Suppressor macrophage treated with lipopolysaccharide for 1 hour (primary cell): Measurements from ENCODE around the gene PTPRB.
A peak's percentile ranks its signal among the peaks of the same experiment; 100 is the strongest.

Experiments
- DNase-seq, 3 donors: peaks; one replicate each; pipeline ENCODE4 v3.0.0-alpha.2; 2020 to 2022

PTPRB gene

DNA sequence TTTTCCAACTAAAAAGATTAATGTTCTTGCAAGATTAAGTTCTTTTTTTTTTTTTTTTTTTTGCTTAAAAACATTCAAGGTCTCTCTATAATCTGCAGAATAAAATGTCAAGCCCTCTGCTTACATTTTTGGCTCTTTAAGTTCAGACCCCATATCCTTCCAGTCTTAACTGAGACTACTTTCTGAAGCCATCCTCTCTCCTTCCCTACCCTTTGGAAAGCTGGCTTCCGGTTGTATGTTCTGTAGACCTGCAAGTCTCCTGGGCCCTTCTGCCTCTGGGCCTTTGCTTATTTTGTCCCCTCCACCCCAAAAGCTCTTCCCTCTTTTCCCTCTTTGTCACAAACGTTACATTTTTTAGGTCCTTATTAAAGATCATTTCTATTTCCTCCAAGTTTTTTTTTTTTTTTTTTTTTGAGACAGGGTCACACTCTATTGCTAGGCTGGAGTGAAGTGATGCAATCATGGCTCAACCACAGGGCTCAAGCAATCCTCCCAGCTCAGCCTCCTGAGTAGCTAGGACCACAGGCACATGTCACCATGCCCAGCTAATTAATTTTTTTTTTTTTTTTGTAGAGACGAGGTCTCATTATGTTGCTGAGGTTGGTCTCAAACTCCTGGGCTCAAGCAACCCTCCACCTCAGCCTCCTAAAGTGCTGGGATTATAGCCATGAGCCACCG, 46.5 kb downstream of the PTPRB start:
- no peak for DNase-seq

DNA sequence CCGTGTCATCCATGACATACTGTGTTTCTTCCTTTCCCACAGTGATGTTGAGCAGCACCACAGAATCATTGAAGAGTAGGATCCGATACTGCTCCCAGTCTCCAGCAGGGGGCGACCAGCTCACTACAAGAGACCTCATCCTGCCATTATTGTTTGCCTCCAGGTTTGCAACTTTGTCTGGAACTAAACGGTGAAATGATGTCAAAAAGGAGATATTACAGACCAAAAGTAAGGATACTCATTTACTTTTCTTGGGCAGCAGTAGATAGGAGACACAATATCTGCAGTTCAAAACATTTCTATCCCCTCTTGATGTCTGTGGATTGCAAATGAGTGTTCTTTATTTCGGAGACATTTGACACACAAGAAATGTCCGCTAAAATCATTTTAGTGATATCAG, 47.2 kb downstream of the PTPRB start:
- DNase-seq, result peak; percentile 53 to 84 (median 73)

DNA sequence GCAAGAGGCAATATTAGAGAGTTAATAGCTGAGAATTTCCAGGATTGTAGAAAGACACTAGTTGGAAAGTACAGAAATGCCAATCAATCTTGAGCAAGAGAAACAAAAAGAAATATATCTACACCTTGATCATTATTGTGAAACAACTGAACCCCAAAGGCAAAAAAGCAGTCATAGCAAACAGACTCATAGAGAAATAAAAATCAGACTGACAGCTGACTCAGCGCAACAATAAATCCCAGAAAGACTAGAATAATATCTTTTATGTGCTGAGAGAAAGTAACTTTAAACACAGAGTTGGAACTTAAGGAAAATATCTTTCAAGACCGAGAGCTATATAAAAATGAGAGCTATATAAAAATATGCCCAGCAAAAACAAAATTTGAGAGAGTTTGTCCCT, 52.9 kb downstream of the PTPRB start:
- DNase-seq, result no peak

DNA sequence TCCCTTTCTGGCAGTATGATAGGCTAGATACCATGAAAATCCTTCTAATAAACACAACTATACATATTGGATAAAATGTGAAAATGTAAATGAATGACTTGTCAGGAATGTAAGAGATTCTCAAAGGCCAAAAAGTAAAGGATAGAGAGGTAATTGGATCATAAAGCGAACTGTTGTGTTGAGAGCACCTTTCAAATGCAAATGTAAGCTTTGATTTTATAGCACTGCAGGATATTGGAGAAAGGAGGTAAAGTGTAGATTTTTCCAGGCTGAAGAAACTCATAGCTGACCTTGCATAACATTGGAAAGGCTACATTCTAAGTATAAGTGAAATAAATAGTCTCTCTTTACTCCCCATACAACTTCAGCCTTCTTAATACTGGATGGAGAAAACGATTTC, 54.0 kb downstream of the PTPRB start:
- DNase-seq, result no peak

DNA sequence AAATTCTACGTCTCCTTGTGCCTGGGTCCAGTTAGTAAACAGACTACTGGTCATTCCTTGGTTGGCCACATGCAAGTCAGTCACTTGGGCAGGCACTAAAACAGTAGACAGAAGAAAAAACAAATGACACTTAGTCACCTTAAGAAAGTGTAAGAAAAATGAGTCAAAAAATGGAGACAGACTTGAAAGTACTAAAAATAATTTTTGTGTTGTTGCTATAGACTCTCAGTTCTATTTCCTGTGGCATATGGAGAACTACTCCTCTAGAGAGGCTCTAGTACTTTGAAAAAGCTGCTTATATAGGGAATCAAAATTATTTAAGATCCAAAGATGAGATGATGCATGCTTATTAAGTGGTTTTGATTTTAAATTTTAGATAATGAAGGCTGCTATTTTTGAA, 56.0 kb downstream of the PTPRB start:
- no peak for DNase-seq

DNA sequence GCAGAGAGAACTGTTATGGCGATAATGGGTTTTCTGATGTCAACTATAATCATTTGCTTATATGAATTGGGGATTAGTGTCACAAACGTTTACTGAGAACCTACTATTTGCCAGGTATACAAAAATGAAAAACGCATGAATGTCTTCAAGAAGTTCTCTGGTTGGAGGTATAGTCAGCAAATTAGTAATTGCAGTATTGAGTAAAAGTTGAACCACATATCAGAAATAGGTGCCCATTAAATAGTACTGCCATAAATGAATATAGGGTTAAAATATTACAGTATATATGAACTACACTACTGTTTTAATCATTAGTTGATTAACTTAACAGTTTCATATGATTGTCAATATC, 60.0 kb downstream of the PTPRB start:
- no peak for DNase-seq

DNA sequence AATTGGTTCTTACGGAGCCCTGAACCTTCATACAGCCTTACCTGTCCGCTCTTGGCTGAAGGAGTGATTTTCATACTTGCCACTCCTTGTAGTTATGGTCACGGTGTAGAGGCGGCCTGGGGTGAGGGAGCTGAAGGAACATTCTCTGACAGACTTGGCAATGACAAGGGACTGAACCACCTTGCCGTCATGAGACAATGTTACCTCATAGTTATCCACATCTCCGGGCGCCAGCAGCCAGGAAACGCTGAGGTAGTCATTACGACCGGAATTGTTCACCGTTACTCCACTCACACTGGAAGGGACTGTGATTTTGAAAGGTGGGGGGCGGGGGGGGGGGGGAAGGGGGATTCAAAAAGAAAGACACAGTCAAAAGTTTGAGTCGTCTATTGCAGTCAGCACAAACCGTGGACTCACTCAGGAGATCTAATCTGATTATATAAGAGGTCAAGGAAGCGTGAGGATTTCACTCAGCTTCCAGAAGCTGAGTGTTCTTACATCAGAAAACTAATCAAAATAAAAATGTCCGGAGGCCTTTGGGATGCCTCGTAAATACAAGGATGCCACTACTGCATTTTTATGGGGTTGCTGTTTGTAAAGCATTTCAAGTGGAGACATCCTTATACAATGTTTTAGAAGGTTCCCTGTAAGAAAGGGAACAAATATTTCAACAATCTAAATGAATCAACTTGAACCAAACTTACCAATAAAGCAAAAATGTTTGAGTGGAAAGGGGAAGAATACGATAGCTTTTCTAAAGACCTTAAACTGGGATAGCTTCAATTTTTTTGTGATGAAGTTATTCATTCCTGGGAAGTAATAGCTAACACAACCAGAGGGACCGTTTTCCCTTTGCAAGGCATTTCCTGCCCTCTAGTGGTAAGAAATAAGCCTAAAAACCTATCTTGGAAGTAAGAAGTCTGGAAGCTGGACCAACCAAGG, 60.6 kb downstream of the PTPRB start:
- peak; percentile 71 to 84 (median 77) for DNase-seq

DNA sequence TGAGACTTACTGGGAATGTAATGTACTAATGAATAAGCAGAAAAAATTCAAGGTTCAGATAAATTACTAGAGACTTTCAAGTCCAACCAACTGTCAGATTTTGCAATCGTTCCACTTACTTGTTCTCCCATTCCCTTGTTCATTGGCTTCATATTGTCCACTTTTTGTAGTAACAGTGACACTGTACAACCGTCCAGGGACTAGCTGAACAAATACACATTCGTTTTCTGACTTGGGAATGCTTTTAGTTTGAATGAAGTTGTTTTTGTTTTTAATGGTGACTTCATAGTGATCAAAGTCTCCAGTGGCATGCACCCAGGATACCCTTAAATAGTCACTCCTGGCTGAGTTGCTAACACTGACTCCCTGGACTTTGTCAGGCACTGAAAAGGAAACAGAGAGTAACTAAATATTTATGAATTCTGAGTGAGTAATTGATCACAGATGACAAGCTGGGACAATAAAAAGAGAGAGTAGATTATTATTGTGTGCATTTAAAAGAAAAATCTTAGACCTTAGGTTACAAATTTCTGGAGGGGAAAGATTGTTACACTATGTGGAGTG, 65.4 kb downstream of the PTPRB start:
- no peak for DNase-seq

DNA sequence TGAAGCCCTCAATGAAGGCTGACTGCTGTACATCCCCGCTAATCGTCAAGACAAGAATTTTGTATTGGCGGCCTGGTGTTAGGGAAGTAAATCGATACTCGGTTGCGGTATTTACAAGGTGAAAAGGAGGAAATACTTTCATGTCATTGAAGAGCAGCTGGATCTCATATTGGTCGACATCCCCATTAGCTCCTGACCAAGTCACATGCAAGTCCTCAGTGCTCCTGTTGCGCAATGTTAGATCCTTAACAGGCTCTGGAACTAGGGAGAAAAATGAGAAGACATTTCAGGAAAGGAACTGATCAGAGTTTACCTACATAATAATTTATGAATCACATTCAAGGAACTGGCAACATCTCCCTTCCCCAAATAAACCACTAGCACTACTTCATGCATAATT, 66.2 kb downstream of the PTPRB start:
- DNase-seq, result no peak

DNA sequence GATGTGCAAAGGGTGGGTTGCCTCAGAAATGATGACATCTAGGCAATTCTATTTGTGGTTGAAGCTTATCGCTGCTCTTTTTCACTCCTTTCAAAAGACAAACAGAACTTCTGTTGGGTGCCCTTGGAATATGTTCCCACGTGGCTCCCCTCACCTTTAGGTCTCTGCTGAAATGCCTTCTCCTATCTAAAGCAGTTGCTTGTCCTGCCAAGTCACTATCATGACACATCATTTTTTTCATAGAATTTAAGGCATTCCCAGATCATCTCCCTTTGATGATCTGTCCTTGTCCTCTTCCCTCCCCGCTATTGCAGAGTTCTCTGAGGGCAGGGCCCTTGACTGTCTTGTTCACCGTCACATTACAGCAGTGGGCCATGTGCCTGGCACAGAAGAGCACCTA, 75.7 kb downstream of the PTPRB start:
- no peak for DNase-seq

DNA sequence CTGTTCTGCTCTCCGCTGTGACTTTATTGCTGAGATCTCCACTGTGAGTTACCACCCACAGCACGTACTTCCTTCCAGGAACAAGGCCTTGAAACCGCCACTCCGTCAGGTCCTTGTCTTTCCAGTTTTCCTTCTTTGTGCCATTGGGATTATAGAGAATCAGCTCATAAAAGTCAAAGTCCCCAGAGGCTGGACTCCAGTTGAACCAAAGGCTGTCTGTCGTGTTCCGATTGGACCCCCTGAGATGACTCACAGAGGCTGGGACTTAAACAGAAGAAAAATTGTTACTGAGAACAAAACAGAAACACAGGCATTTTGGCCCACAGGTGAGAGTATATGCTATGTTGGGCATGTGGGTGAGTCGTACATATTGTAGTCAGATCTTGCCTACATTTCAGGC, 76.6 kb downstream of the PTPRB start:
- DNase-seq, result no peak

DNA sequence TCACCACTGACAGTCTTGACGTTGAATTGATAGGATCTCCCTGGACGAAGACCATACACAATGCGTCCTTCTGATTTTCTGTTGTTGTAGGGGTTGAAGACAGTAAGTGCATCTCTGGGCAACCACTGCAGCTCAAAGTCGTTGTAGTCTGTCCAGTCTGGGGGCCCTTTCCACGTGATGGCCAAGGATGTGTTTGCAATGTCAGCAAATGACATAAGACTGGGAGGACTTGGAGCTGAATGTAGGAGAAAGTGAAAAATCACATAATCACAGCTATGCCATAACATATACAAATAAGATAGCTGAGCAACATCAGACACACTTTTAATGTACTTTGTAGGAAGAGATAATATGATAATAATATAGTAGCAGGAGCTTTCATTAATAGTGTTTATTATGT, 77.8 kb downstream of the PTPRB start:
- no peak for DNase-seq

DNA sequence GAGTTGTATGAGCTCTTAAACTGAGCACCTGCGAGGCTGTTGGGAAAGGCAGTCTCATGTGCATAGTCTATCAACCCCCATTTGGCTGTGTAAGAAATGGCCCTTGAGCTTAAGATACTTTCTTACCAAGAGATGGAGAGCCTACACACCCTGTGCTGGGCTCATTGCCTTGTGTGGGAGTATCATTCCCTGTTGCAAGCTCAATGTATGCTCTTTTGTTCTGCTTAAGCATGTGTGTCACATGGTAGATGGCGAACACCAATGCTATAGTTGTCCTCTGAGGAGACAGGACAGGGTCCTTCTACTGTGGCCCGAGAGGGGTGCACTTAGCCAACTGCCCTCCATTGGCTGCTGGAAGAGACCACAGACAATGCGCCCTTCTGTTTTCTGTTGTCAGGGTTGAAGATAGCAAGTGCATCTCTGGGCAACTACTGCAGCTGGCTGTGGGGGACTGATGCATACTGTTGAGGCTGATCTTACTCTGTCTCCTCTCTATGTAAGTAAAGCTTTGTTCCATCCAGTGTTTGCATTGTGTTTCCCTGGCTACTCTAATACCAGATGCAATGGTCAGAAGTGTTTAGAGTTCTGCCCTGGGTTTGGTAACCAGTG, 79.5 kb downstream of the PTPRB start:
- no peak for DNase-seq

DNA sequence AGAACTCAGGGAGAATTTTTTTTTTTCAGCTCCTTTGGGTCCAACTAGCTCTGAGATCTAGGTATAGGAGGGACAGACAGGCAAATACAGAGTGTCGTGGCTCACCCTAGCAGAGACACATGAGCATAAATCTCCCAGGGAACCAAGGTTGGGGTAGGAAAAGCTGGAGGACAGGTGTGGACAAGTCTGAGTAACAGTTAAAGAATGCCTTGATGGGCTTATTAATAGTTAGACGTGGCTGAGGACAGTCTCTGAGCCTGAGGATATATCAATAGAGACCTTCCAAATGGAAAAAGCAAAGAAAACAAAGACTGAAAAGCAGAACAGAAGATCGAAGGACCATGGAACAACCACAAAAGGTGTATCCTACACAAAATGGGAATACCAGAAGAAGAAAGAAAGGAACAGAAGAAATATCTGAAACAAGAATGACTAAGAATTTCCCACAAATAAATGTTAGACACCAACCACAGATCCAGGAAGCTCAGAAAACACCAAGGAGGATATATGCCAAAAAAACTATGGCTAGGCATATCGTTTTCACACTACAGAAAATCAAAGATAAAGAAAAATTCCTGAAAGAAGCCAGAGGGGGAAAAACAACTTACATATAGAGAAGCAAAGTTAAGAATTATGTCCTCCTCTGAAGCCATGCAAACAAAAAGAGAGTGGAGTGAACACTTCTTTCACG, 80.9 kb downstream of the PTPRB start:
- DNase-seq, result no peak

DNA sequence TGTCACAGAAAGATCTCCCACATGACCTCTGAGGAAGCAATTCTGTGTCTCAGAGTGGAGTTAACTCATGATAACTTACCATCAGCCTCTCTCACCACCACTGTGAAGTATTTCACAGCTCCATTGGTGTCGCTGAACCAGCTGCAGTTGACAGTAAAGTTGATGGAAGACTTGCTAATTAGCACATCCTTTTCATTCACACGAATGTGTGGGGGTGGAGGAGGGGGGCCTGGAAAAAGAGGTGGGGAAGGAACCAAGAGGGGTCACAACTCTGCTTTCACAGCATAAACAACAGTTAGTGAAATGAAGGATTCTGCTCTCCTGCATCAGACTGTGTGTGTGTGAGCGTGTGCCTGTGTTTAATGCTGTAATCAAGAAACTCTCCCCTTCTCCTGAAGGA, 82.1 kb downstream of the PTPRB start:
- no peak for DNase-seq

DNA sequence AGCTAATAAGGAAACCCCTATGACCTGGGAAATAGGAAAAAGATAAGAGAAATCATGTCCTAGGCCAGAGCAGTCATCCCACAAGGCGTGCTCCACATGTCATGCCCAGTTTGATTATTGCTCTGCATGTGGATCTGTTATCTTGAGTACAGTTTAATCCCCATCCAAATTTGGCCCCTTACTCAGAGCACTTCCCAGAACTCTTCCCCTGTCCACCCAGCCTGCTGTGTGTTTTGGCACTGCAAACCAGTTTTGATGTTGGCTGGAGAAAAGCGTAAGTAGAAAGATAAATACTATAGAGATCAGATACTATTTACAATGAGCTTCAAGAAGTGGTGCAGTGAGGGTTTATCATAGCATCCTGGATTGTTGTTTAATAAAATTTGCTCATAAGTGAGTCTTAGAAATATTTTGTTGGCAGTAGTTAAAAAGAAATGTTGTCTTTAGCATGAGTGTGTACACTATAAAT, 83.8 kb downstream of the PTPRB start:
- DNase-seq, result no peak

DNA sequence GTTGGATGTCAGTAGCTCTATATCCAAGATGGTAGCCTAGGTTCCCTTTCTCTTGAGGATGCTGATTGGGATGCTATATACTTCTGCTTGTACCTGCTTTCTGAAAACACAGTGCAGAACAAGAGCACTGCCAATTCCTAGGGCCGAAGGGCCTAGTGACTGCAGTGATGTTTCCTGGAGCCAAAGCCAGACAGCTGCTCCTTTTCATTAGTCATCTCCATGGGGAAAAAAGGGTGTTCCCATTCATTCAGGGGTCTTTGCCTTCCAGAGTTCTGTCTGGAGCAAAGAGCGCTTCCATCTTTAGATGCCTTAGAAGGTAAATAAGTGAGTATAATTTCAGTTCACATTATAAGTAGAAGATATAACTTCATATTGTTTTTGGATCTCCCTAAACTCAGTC, 85.5 kb downstream of the PTPRB start:
- no peak for DNase-seq

DNA sequence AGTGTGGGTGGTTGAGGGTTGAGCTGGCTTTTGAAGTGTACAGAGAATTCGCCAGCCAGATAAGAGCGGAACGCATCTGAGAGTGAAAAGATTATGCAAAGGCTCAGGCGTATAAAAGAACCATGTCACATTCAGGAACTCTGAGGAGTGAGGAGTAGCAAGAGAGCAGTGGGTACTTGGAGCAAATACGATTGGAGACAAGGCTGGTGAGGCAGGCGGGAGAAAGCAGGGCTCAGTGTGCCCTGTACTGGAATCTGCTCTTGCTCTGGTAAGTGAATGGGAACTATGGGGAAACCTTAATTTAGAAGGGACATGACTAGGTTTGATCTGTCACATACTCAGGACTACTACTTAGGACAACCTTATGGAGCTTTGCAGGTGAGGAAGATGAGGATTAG, 87.0 kb downstream of the PTPRB start:
- DNase-seq, result no peak

DNA sequence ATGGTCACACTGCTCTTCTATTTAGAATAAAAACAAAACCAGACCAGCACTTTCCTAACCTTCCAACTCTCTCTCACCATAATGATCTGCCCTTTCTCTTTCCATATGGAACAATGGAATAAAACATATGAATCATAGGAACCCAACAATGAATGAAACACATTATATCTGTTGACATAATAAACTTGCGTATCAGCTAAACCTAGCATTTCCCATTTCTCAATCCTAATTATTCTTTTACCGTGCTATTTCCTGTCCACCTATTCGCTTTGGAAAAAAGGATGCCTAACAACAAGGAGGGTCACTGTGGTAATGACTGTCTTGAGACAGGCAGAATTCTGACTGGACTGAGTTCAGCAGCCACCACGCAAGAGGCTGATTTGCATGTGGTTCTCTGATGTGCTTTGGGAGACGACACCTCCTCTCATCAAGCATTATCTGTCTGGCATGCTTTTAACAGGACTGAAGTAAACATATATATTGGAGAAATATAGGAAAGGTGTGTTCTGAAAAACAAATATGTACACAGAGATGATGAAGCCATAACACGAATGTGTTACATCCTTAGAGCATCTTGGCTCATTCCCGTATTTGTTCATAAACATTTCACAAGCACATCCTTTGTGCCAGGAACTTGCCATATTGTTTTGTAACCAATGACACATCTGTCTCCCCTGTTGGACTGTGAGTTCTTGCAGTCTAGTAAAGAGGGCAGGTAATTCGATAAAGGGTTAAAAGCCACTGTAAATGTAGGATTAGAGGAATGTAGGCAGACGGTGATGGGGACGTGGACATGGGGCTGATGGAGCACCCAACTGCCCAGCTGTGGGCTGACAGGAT, 87.7 kb downstream of the PTPRB start:
- no peak for DNase-seq

DNA sequence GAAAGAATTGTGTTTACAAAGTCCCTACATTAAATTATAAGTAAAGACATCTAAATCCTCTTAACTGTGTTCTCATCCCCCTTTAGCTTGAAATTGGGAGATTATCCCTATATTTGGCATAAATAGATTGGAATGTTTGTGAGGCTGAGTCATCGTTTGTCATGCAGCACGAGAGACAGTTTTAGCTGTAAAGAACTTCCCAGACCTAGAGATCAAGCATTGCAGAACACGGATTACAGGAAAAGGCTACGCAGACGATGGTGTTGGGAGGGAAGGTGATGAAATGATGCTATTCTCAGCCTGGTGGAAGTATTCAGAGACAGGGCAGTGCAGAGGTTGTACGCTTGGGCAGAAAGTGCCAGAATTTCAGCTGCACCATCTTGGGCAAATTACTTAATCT, 93.8 kb downstream of the PTPRB start:
- no peak for DNase-seq

DNA sequence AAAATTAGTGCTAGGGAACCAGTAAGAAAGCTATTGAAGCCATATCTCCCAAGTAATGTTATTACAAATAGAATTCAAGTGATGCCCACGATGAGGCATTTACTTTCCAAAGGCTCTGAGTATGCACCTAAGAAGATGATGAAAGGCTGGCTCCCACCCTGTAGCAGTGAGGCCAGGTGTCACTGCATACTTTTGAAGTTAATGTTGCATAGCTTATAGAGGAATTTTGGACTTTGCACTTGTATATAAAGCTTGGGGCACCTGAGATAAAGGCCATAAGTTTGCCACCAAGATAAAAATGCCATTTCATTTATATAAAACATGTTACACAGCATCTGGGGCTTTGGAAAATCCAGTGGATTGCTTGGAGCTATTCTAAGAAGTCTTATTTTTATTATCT, 96.2 kb downstream of the PTPRB start:
- DNase-seq, result no peak

DNA sequence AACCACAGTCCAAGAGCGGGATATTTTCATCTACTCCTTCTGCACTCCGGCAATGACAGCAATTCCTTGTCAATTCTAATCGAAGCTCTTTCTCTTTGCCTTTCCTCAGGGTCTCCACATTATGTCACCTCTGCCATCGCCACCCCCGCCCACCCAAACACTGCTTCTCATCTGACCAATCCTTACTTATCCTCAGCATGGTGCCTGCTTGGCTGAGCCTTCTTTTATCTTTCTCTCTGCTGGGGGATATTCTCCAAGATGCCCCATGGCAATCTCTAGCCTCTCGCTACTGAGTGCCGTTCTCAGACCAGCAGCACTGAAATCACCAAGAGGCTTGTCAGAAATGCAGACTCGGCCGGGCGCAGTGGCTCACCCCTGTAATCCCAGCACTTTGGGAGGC, 100.6 kb downstream of the PTPRB start:
- no peak for DNase-seq
